OCI-LY1 (cell line): Measurements from ENCODE around the gene STPG1.

Source experiments
- H2AFZ ChIP-seq: fragments of 200-600 bp; sonication (generic), shearing (Covaris generic); 2 replicates; pipeline ENCODE4 v1.6.0; 2014; ENCODE audit warnings: antibody characterized with exemption, mild to moderate bottlenecking, low read length
- H3F3A ChIP-seq: fragments of 200-600 bp; sonication (generic), shearing (Covaris generic); 2 replicates; pipeline ENCODE4 v1.6.0; 2014; ENCODE audit warnings: mild to moderate bottlenecking, antibody characterized with exemption, low read length, moderate library complexity; ENCODE audit not compliant: insufficient read depth
- H3K27ac ChIP-seq: fragments of 200-600 bp; sonication (generic); 2 replicates; pipeline ENCODE4 v1.5.1; 2014; ENCODE audit warnings: low read length, mixed run types, mild to moderate bottlenecking, low read depth; ENCODE audit not compliant: poor library complexity, severe bottlenecking
- H3K27me3 ChIP-seq: fragments of 200-600 bp; sonication (generic); 2 replicates; pipeline ENCODE4 v1.6.0; 2014; ENCODE audit warnings: antibody characterized with exemption, mild to moderate bottlenecking, low read length, moderate library complexity; ENCODE audit not compliant: insufficient read depth
- H3K36me3 ChIP-seq: fragments of 200-600 bp; sonication (generic); 2 replicates; pipeline ENCODE4 v1.6.1; 2014; ENCODE audit warnings: mild to moderate bottlenecking, antibody characterized with exemption, low read length, moderate library complexity, mixed read lengths; ENCODE audit not compliant: insufficient read depth
- H3K4me1 ChIP-seq: fragments of 200-600 bp; sonication (generic); 2 replicates; pipeline ENCODE4 v1.5.1; 2014; ENCODE audit warnings: mild to moderate bottlenecking, low read length, moderate library complexity; ENCODE audit not compliant: insufficient read depth, severe bottlenecking
- H3K4me2 ChIP-seq: fragments of 200-600 bp; sonication (generic), shearing (Covaris generic); 2 replicates; pipeline ENCODE4 v1.6.1; 2014; ENCODE audit warnings: low read length
- H3K4me3 ChIP-seq: fragments of 200-600 bp; sonication (generic); 2 replicates; pipeline ENCODE4 v1.5.1; 2014; ENCODE audit warnings: low read length, low read depth, mild to moderate bottlenecking, mixed read lengths; ENCODE audit not compliant: poor library complexity, severe bottlenecking
- H3K79me2 ChIP-seq: fragments of 200-600 bp; shearing (Covaris generic); 2 replicates; pipeline ENCODE4 v1.6.1; 2016; ENCODE audit warnings: mixed run types, low read length, mixed read lengths; ENCODE audit not compliant: insufficient read depth
- H3K9ac ChIP-seq: fragments of 200-600 bp; sonication (generic), shearing (Covaris generic); 2 replicates; pipeline ENCODE4 v1.6.1; 2014; ENCODE audit warnings: mild to moderate bottlenecking, low read length, mixed read lengths
- H3K9me2 ChIP-seq: fragments of 200-600 bp; sonication (generic), shearing (Covaris generic); 2 replicates; pipeline ENCODE4 v1.6.1; 2014; ENCODE audit warnings: low read depth, mild to moderate bottlenecking, low read length, mixed read lengths
- H3K9me3 ChIP-seq: fragments of 200-600 bp; shearing (Covaris generic); 2 replicates; pipeline ENCODE4 v1.6.1; 2014; ENCODE audit warnings: low read length, mixed read lengths
- H4K20me1 ChIP-seq: fragments of 200-600 bp; sonication (generic), shearing (Covaris generic); 2 replicates; pipeline ENCODE4 v1.6.0; 2016; ENCODE audit warnings: mild to moderate bottlenecking, low read length; ENCODE audit not compliant: insufficient read depth
- EZH2 ChIP-seq: fragments of 200-600 bp; sonication (generic), shearing (Covaris generic); IDR thresholded peaks from 2 replicates; pipeline ENCODE4 v1.8.0; 2017; ENCODE audit warnings: borderline replicate concordance, mixed run types, mild to moderate bottlenecking, antibody characterized with exemption, low read length, moderate library complexity, mixed read lengths
- TF ChIP-seq, protein P1 (sequence below): fragments of 200-600 bp; sonication (generic), shearing (Covaris generic); IDR thresholded peaks from 2 replicates; pipeline ENCODE4 v1.5.1; 2017; ENCODE audit warnings: mild to moderate bottlenecking, antibody characterized with exemption, low read length, moderate library complexity, mixed read lengths

Gene STPG1

GRCh38 chr1:24452922-24453485, 39.4 kb upstream of the STPG1 start:
- Histone ChIP-seq H3K9me3 (no peaks in the 10 kb centered on the region), H3K79me2 (no peaks in the 10 kb centered on the region), H3K9me2 (no peaks in the 10 kb centered on the region), H3K27ac (no peak overlapping the region), H2AFZ (no peak overlapping the region), H3K4me1 (peaks cover 11% of the 10 kb centered on the region), H3F3A (no peaks in the 10 kb centered on the region), H3K4me3 (no peak overlapping the region), H4K20me1 (no peaks in the 10 kb centered on the region), H3K36me3 (peaks cover 62% of the 10 kb centered on the region; the same call in 1 of the 2 replicates), H3K27me3 (no peaks in the 10 kb centered on the region), H3K9ac (no peak overlapping the region), H3K4me2 (no peak overlapping the region)
- no peak for TF ChIP-seq EZH2
- TF ChIP-seq, protein P1, sequence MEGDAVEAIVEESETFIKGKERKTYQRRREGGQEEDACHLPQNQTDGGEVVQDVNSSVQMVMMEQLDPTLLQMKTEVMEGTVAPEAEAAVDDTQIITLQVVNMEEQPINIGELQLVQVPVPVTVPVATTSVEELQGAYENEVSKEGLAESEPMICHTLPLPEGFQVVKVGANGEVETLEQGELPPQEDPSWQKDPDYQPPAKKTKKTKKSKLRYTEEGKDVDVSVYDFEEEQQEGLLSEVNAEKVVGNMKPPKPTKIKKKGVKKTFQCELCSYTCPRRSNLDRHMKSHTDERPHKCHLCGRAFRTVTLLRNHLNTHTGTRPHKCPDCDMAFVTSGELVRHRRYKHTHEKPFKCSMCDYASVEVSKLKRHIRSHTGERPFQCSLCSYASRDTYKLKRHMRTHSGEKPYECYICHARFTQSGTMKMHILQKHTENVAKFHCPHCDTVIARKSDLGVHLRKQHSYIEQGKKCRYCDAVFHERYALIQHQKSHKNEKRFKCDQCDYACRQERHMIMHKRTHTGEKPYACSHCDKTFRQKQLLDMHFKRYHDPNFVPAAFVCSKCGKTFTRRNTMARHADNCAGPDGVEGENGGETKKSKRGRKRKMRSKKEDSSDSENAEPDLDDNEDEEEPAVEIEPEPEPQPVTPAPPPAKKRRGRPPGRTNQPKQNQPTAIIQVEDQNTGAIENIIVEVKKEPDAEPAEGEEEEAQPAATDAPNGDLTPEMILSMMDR = no peak

DNA sequence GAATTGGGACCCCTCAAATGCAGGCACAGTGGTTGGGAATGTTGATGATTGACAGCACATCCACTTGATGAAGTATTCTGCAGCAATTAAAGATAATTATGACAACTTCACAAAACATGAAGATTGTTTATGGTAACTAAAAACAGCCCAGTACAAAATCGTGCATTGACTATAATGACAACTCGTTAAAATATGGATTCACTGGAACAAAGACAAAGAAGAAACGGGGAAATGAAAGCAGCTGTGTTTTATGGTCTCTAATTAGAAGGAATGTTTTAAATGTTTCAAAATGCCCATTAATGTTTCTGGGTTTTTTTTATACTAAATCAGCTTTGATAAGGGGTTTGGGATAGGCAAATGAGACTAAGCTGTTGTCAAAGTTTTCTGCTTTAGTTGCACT, 38.2 kb upstream of the STPG1 start:
- Histone ChIP-seq H3K4me2 (no peak overlapping the region), H3K27ac (no peak overlapping the region), H4K20me1 (no peaks in the 10 kb centered on the region), H3K36me3 (peaks cover 66% of the 10 kb centered on the region), H3K4me1 (no peaks in the 10 kb centered on the region), H3K27me3 (no peaks in the 10 kb centered on the region), H3K9me3 (no peaks in the 10 kb centered on the region), H3K79me2 (no peaks in the 10 kb centered on the region), H3K9ac (no peak overlapping the region), H3F3A (no peaks in the 10 kb centered on the region), H3K4me3 (no peak overlapping the region), H2AFZ (no peak overlapping the region), H3K9me2 (no peaks in the 10 kb centered on the region)
- TF ChIP-seq, protein P1 = no peak
- no peak for TF ChIP-seq EZH2

GRCh38 chr1:24450857-24451397, 37.3 kb upstream of the STPG1 start:
- TF ChIP-seq, protein P1 = no peak
- TF ChIP-seq EZH2 = no peak

More at GRCh38 chr1:24450857-24451397, 37.3 kb upstream of the STPG1 start:
- Histone ChIP-seq H3K79me2 (no peaks in the 10 kb centered on the region), H4K20me1 (no peaks in the 10 kb centered on the region), H3K27ac (no peak overlapping the region), H3F3A (no peaks in the 10 kb centered on the region), H3K4me3 (no peak overlapping the region), H3K27me3 (no peaks in the 10 kb centered on the region), H3K4me2 (no peak overlapping the region), H2AFZ (no peak overlapping the region), H3K36me3 (peaks cover 69% of the 10 kb centered on the region), H3K9ac (no peak overlapping the region), H3K9me3 (no peaks in the 10 kb centered on the region), H3K4me1 (no peaks in the 10 kb centered on the region), H3K9me2 (no peaks in the 10 kb centered on the region)
